ENCODE results near the gene SBK1. TPM values are rescaled to one million over a fixed set of nuclear protein-coding genes. Genes with fewer than 3 reads are reported as not detected.

The SBK1 gene
- total and polyA plus RNA-seq, 10 of the 15 experiments (the other 5 are each of a cell fraction or from before 2014, with no cell fraction given), result 0.04 to 0.26 (median 0.06) TPM; not detected in 4

DNA sequence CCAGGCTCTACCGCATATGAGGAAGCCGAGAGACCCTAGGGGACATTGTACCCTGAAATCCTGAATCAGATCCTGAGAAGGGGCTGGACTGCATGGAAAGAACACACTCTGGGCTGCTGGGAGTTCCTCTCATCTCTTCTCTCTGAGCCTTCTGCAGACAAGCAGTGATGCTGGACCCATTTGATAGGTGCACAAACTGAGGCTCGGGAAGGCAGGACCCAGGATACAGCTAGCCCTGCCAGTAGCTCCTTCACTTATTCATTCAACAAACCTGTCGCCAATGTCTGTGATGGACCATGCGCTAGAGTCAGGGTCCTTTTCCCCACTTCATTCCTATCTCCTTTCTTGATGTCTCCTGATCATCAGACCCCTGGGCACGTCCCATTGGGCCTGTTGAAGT lies 1.9 kb downstream of the SBK1 start (continued):
- TF ChIP-seq BCL3 (IDR thresholded peaks at IDR 0.05; ENCODE audit: borderline replicate concordance, insufficient read depth, low read depth, low read length, poor library complexity, severe bottlenecking) (no peak), GATAD2B (conservative IDR thresholded peaks at IDR 0.05; ENCODE audit: low read depth) (no peak), RCOR1 (conservative IDR thresholded peaks at IDR 0.05; ENCODE audit: low read depth, low read length) (no peak)

DNA sequence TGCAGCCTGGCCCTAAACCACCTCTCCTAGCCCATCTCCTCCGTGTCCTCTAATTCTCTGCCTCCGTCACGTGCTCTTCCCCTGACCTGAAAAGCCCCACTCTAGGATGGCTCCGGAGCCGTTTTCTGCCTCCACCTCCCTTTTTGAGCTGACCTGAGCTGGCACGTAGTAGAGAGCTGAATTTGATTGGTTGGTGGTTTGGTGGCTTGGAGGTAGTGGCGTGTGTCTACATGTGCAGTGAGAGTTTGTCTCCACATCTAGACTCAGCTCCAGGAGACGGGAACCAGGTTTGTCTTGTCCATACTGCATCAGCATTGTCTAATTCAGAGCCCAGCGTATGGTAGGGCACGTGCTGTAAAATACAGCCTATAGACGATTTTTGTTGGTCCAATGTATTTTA lies 3.0 kb downstream of the SBK1 start:
- intact Hi-C loops (cut with micrococcal nuclease; ENCODE audit: unreplicated experiment) (no loop called here), in situ Hi-C loops (cut with MboI) (no loop called here)
- Histone ChIP-seq H3K9ac (ENCODE audit: control insufficient read depth, insufficient read depth, low read length) (no peak overlapping the region), H2AFZ (ENCODE audit: control insufficient read depth, low read depth, low read length) (no peak overlapping the region), H4K20me1 (ENCODE audit: control insufficient read depth, insufficient read depth) (no peaks in the 10 kb centered on the region), H3K79me2 (ENCODE audit: control insufficient read depth, insufficient read depth, low read length) (no peaks in the 10 kb centered on the region), H3K36me3 (ENCODE audit: control insufficient read depth in 2 of 2, insufficient read depth in 2 of 2, low read length in 1 of 2) (no peaks in the 10 kb centered on the region), H3K27me3 (replicated peaks in 1 of 2; ENCODE audit: control insufficient read depth in 2 of 2, insufficient read depth in 2 of 2, low read length in 1 of 2) (peaks cover 0 to 11% of the 10 kb centered on the region in 2 experiments; a peak in 2 of 4 replicates), H3K4me1 (ENCODE audit: control insufficient read depth, insufficient read depth, low read length) (peaks cover 4% of the 10 kb centered on the region; the same call in 1 of the 2 replicates), H3K4me2 (ENCODE audit: control insufficient read depth, insufficient read depth) (no peak overlapping the region), H3K9me3 (replicated peaks; ENCODE audit: control insufficient read depth, insufficient read depth, low read length) (no peaks in the 10 kb centered on the region), H3K4me3 (no peak overlapping the region), H3K27ac (ENCODE audit: control insufficient read depth, insufficient read depth) (no peak overlapping the region)
- no peak for DNase-seq (ENCODE audit: low read depth, low spot score)
- SMC1A ChIA-PET (ENCODE audit: uncharacterized antibody, unreplicated experiment), result no interaction called here
- BruUV-seq (replicated peaks), result no TSS peak
- no peak for FAIRE-seq
- no peak for ATAC-seq
- CTCF ChIA-PET, result no interaction called here
- RAD21 ChIA-PET (ENCODE audit: unreplicated experiment), result no interaction called here
- 47% methylated on average over 11 of the region's 11 CpGs for WGBS (ENCODE audit: insufficient coverage, insufficient replicate concordance, low lambda C conversion rate, missing lambda C conversion rate)
- POLR2A ChIA-PET, result no interaction called here
- no peak for TF ChIP-seq MTA3 (IDR thresholded peaks at IDR 0.05; ENCODE audit: borderline replicate concordance, low read length)
- TF ChIP-seq MYC (IDR thresholded peaks at IDR 0.05; ENCODE audit: insufficient read depth, insufficient read length, insufficient replicate concordance, low read length, severe bottlenecking), result no peak
- TF ChIP-seq MXI1 (IDR thresholded peaks at IDR 0.05; ENCODE audit: low read depth, low read length), result no peak
- TF ChIP-seq CBX5 (IDR thresholded peaks at IDR 0.05; ENCODE audit: low read depth), result no peak
- no peak for TF ChIP-seq TAF1 (IDR thresholded peaks at IDR 0.05; ENCODE audit: borderline replicate concordance, low read depth, low read length)
- TF ChIP-seq, protein P1, sequence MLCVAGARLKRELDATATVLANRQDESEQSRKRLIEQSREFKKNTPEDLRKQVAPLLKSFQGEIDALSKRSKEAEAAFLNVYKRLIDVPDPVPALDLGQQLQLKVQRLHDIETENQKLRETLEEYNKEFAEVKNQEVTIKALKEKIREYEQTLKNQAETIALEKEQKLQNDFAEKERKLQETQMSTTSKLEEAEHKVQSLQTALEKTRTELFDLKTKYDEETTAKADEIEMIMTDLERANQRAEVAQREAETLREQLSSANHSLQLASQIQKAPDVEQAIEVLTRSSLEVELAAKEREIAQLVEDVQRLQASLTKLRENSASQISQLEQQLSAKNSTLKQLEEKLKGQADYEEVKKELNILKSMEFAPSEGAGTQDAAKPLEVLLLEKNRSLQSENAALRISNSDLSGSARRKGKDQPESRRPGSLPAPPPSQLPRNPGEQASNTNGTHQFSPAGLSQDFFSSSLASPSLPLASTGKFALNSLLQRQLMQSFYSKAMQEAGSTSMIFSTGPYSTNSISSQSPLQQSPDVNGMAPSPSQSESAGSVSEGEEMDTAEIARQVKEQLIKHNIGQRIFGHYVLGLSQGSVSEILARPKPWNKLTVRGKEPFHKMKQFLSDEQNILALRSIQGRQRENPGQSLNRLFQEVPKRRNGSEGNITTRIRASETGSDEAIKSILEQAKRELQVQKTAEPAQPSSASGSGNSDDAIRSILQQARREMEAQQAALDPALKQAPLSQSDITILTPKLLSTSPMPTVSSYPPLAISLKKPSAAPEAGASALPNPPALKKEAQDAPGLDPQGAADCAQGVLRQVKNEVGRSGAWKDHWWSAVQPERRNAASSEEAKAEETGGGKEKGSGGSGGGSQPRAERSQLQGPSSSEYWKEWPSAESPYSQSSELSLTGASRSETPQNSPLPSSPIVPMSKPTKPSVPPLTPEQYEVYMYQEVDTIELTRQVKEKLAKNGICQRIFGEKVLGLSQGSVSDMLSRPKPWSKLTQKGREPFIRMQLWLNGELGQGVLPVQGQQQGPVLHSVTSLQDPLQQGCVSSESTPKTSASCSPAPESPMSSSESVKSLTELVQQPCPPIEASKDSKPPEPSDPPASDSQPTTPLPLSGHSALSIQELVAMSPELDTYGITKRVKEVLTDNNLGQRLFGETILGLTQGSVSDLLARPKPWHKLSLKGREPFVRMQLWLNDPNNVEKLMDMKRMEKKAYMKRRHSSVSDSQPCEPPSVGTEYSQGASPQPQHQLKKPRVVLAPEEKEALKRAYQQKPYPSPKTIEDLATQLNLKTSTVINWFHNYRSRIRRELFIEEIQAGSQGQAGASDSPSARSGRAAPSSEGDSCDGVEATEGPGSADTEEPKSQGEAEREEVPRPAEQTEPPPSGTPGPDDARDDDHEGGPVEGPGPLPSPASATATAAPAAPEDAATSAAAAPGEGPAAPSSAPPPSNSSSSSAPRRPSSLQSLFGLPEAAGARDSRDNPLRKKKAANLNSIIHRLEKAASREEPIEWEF (IDR thresholded peaks at IDR 0.05; ENCODE audit: insufficient replicate concordance, low read depth, low read length), result no peak
- TF ChIP-seq ZNF622 (IDR thresholded peaks at IDR 0.05), result no peak
- TF ChIP-seq, protein P2, sequence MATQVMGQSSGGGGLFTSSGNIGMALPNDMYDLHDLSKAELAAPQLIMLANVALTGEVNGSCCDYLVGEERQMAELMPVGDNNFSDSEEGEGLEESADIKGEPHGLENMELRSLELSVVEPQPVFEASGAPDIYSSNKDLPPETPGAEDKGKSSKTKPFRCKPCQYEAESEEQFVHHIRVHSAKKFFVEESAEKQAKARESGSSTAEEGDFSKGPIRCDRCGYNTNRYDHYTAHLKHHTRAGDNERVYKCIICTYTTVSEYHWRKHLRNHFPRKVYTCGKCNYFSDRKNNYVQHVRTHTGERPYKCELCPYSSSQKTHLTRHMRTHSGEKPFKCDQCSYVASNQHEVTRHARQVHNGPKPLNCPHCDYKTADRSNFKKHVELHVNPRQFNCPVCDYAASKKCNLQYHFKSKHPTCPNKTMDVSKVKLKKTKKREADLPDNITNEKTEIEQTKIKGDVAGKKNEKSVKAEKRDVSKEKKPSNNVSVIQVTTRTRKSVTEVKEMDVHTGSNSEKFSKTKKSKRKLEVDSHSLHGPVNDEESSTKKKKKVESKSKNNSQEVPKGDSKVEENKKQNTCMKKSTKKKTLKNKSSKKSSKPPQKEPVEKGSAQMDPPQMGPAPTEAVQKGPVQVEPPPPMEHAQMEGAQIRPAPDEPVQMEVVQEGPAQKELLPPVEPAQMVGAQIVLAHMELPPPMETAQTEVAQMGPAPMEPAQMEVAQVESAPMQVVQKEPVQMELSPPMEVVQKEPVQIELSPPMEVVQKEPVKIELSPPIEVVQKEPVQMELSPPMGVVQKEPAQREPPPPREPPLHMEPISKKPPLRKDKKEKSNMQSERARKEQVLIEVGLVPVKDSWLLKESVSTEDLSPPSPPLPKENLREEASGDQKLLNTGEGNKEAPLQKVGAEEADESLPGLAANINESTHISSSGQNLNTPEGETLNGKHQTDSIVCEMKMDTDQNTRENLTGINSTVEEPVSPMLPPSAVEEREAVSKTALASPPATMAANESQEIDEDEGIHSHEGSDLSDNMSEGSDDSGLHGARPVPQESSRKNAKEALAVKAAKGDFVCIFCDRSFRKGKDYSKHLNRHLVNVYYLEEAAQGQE (IDR thresholded peaks at IDR 0.05; ENCODE audit: low read depth, low read length), result no peak
- TF ChIP-seq NR2F1 (conservative IDR thresholded peaks at IDR 0.05), result no peak
- TF ChIP-seq TCF3 (IDR thresholded peaks at IDR 0.05; ENCODE audit: borderline replicate concordance, insufficient read depth, low read depth, low read length), result no peak

Data from GM12878 (cell line).